ENCODE results near the gene ITGB1. TPM values are rescaled to one million over a fixed set of nuclear protein-coding genes. Genes with fewer than 3 reads are reported as not detected.

The ITGB1 gene
- total RNA-seq, 2 experiments from 2014 or later = 82.4 to 82.9 TPM

GRCh38 chr10:32954545-32955298, 3.3 kb downstream of the ITGB1 start:
- peaks cover 80% of the 10 kb centered on the region for H3K4me1 Mint-ChIP-seq (ENCODE audit: low read depth)
- Histone ChIP-seq H3K36me3 (ENCODE audit: insufficient read depth, low read length) (no peaks in the 10 kb centered on the region), H3K27me3 (ENCODE audit: control insufficient read depth in 1 of 2, insufficient read depth in 2 of 2, low read length in 2 of 2) (no peaks in the 10 kb centered on the region), H3K4me3 (ENCODE audit: low read length) (peak overlapping the region; percentile 93), H3K9me3 (ENCODE audit: control insufficient read depth in 1 of 2, insufficient read depth in 1 of 2, low read length in 2 of 2) (no peaks in the 10 kb centered on the region), H3K27ac (ENCODE audit: low read depth in 1 of 2, low read length in 2 of 2) (peak overlapping the region in 1 of 2 donors; percentile 23), H3K4me1 (ENCODE audit: insufficient read depth, low read length) (peaks cover 34% of the 10 kb centered on the region)
- DNase-seq (no peak), ATAC-seq (ENCODE audit: poor library complexity) (no peak)
- H3K27ac Mint-ChIP-seq = peak overlapping the region; percentile 82
- no peaks in the 10 kb centered on the region for H3K9me3 Mint-ChIP-seq
- CTCF ChIA-PET = interaction anchor here (1.0 to 1.5 kb wide), 6 partner anchors 13 to 609 kb away, joined by 3 to 5 read pairs (median 3); no protein-coding TSS in a partner anchor
- no peak for TF ChIP-seq CTCF (IDR thresholded peaks at IDR 0.05)
- intact Hi-C loops (cut with DNase I, micrococcal nuclease) = loop anchor here (2.0 to 10.0 kb wide), 4 partner anchors 16 to 570 kb away; no protein-coding TSS in a partner anchor
- no peaks in the 10 kb centered on the region for H3K27me3 Mint-ChIP-seq
- H3K4me3 Mint-ChIP-seq = peak overlapping the region; percentile 90
- H3K36me3 Mint-ChIP-seq (ENCODE audit: low read depth) = peaks cover 25% of the 10 kb centered on the region
- POLR2A ChIA-PET = interaction anchor here (0.6 to 1.8 kb wide), 4 partner anchors 22 to 609 kb away, joined by 3 to 6 read pairs (median 4); no protein-coding TSS in a partner anchor

- Mint-ChIP-seq H3K36me3 (ENCODE audit: low read depth) (peaks cover 25% of the 10 kb centered on the region), H3K27ac (peak overlapping the region; percentile 82), H3K27me3 (no peaks in the 10 kb centered on the region), H3K4me1 (ENCODE audit: low read depth) (peaks cover 78% of the 10 kb centered on the region), H3K4me3 (peak overlapping the region; percentile 90), H3K9me3 (no peaks in the 10 kb centered on the region)
- Histone ChIP-seq H3K27me3 (ENCODE audit: control insufficient read depth in 1 of 2, insufficient read depth in 2 of 2, low read length in 2 of 2) (no peaks in the 10 kb centered on the region), H3K27ac (ENCODE audit: low read depth in 1 of 2, low read length in 2 of 2) (peak overlapping the region in 1 of 2 donors; percentile 23), H3K4me1 (ENCODE audit: insufficient read depth, low read length) (peaks cover 32% of the 10 kb centered on the region), H3K36me3 (ENCODE audit: insufficient read depth, low read length) (no peaks in the 10 kb centered on the region), H3K4me3 (ENCODE audit: low read length) (peak overlapping the region; percentile 93), H3K9me3 (ENCODE audit: control insufficient read depth in 1 of 2, insufficient read depth in 1 of 2, low read length in 2 of 2) (no peaks in the 10 kb centered on the region)
- POLR2A ChIA-PET = interaction anchor here (1.7 to 1.8 kb wide), 2 partner anchors 26 to 608 kb away, joined by 4 to 6 read pairs; no protein-coding TSS in a partner anchor
- CTCF ChIA-PET = interaction anchor here (1.0 to 1.5 kb wide), 5 partner anchors 12 to 55 kb away, joined by 3 to 5 read pairs (median 3); no protein-coding TSS in a partner anchor
- no peak for ATAC-seq (ENCODE audit: poor library complexity)
- intact Hi-C loops (cut with DNase I, micrococcal nuclease) = loop anchor here (2.0 to 10.0 kb wide), 2 partner anchors 15 to 569 kb away; no protein-coding TSS in a partner anchor
- no peak for TF ChIP-seq CTCF (IDR thresholded peaks at IDR 0.05)
- DNase-seq = no peak
These were observed 4.0 kb downstream of the ITGB1 start for GRCh38 chr10:32954080-32954479.

- H3K9me3 Mint-ChIP-seq = no peaks in the 10 kb centered on the region
These were observed 4.6 kb downstream of the ITGB1 start for GRCh38 chr10:32953277-32953927.

More at GRCh38 chr10:32953277-32953927, 4.6 kb downstream of the ITGB1 start:
- Mint-ChIP-seq H3K4me1 (ENCODE audit: low read depth) (peaks cover 78% of the 10 kb centered on the region), H3K36me3 (ENCODE audit: low read depth) (peaks cover 18% of the 10 kb centered on the region), H3K4me3 (peak overlapping the region; percentile 90), H3K27ac (peak overlapping the region; percentile 82), H3K27me3 (no peaks in the 10 kb centered on the region)
- ChIA-PET CTCF (interaction anchor here (0.6 to 1.3 kb wide), 4 partner anchors 18 to 56 kb away, joined by 3 to 5 read pairs (median 3); no protein-coding TSS in a partner anchor), POLR2A (interaction anchor here (0.6 to 1.8 kb wide), 3 partner anchors 9 to 607 kb away, joined by 3 to 4 read pairs (median 3); no protein-coding TSS in a partner anchor)
- no peak for TF ChIP-seq CTCF (IDR thresholded peaks at IDR 0.05)
- Histone ChIP-seq H3K4me3 (ENCODE audit: low read length) (peak overlapping the region; percentile 93), H3K9me3 (ENCODE audit: control insufficient read depth in 1 of 2, insufficient read depth in 1 of 2, low read length in 2 of 2) (no peaks in the 10 kb centered on the region), H3K27me3 (ENCODE audit: control insufficient read depth in 1 of 2, insufficient read depth in 2 of 2, low read length in 2 of 2) (no peaks in the 10 kb centered on the region), H3K36me3 (ENCODE audit: insufficient read depth, low read length) (no peaks in the 10 kb centered on the region), H3K27ac (ENCODE audit: low read depth in 1 of 2, low read length in 2 of 2) (no peak overlapping the region), H3K4me1 (ENCODE audit: insufficient read depth, low read length) (peaks cover 30% of the 10 kb centered on the region)
- intact Hi-C loops (cut with DNase I, micrococcal nuclease) = loop anchor here in 1 of 2 experiments (10.0 kb wide), 1 partner anchor 569 kb away; no protein-coding TSS in a partner anchor
- peak in 3 of 14 experiments; percentile 29 to 43 (median 37) for DNase-seq
- no peak for ATAC-seq (ENCODE audit: poor library complexity)
